Measurements from ENCODE around the gene GABARAP. TPM values are rescaled to one million over a fixed set of nuclear protein-coding genes. Genes with fewer than 3 reads are reported as not detected.

The GABARAP gene
- total RNA-seq, 3 donors from 2014 or later (not counting 1 experiment from before 2014, with no cell fraction given): 256 to 277 (median 276) TPM

DNA sequence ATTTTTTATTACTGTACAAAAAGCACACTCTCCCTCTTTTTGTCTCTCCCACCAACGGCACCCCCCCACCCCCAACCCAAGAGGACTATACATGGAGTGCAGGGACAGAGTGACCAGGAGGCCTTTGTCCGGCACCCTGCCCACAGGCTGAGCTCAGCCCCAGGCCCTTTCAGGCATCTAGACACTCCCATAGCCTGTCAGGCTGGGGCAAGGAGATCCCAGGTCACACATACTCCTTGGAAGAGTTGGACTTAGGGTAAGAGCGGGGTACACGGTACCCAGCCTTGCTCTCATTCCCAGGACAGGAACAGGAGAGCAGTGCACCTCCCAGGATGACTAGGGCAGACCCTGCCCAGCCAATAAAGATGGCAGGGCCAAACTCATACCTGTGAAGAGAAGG, 17.9 kb upstream of the GABARAP start:
- Mint-ChIP-seq H3K9me3 (no peaks in the 10 kb centered on the region), H3K4me3 (peak overlapping the region; percentile 47)

DNA sequence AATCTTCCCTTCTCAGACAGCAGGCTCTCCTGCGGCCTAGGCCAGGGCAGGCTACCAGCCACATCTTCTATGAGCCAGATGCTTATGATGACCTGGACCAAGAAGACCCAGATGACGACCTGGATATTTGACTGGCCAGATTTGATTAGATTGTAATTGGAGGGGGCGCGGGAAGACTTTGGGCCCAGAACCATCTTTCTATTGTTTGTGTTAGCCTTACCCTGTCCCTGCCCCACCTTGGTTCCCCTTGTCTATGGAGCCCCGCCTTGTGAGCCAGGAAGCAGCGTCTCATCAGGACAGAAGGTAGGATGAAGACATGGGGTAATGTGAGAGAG, 17.3 kb upstream of the GABARAP start:
- no peaks in the 10 kb centered on the region for H3K9me3 ChIP-seq (ENCODE audit: control insufficient read depth, insufficient read depth, low read length)
- TF ChIP-seq, protein P1, sequence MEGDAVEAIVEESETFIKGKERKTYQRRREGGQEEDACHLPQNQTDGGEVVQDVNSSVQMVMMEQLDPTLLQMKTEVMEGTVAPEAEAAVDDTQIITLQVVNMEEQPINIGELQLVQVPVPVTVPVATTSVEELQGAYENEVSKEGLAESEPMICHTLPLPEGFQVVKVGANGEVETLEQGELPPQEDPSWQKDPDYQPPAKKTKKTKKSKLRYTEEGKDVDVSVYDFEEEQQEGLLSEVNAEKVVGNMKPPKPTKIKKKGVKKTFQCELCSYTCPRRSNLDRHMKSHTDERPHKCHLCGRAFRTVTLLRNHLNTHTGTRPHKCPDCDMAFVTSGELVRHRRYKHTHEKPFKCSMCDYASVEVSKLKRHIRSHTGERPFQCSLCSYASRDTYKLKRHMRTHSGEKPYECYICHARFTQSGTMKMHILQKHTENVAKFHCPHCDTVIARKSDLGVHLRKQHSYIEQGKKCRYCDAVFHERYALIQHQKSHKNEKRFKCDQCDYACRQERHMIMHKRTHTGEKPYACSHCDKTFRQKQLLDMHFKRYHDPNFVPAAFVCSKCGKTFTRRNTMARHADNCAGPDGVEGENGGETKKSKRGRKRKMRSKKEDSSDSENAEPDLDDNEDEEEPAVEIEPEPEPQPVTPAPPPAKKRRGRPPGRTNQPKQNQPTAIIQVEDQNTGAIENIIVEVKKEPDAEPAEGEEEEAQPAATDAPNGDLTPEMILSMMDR (IDR thresholded peaks at IDR 0.05): no peak
- 100% methylated on average over 4 of the region's 6 CpGs for whole genome bisulfite sequencing (ENCODE audit: insufficient coverage)
- H3K27ac ChIP-seq (ENCODE audit: low read length): no peak overlapping the region
- Mint-ChIP-seq H3K4me3 (no peak overlapping the region), H3K9me3 (no peaks in the 10 kb centered on the region), H3K4me1 (peaks cover 17 to 22% of the 10 kb centered on the region in 2 donors), H3K27me3 (ENCODE audit: low read depth in 2 of 2) (peaks cover 14 to 16% of the 10 kb centered on the region in 2 donors), H3K27ac (no peak overlapping the region), H3K36me3 (peaks cover 12% of the 10 kb centered on the region)
- no peak for DNase-seq
- H3K36me3 ChIP-seq (ENCODE audit: control insufficient read depth, insufficient read depth, low read length): peaks cover 33% of the 10 kb centered on the region
- peaks cover 34% of the 10 kb centered on the region for H3K4me1 ChIP-seq (ENCODE audit: control insufficient read depth, insufficient read depth, low read length)
- intact Hi-C loops (cut with micrococcal nuclease): no loop called here
- no peak overlapping the region for H3K4me3 ChIP-seq (ENCODE audit: low read length)
- H3K27me3 ChIP-seq (ENCODE audit: control insufficient read depth, insufficient read depth, low read length): peaks cover 22% of the 10 kb centered on the region
- no peak for ATAC-seq

More for the DNA sequence above, 17.9 kb upstream of the GABARAP start:
- DNase-seq (peak in 1 of 2 donors; percentile 9), ATAC-seq (no peak)
- peaks cover 22% of the 10 kb centered on the region for H3K27me3 ChIP-seq (ENCODE audit: control insufficient read depth, insufficient read depth, low read length)
- no peaks in the 10 kb centered on the region for H3K9me3 ChIP-seq (ENCODE audit: control insufficient read depth, insufficient read depth, low read length)
- H3K4me3 ChIP-seq (ENCODE audit: low read length): no peak overlapping the region
- no peak overlapping the region for H3K27ac ChIP-seq (ENCODE audit: low read length)
- no peak overlapping the region for H3K27ac Mint-ChIP-seq
- peaks cover 14 to 16% of the 10 kb centered on the region in 2 donors for H3K27me3 Mint-ChIP-seq (ENCODE audit: low read depth in 2 of 2)
- WGBS (ENCODE audit: insufficient coverage): 93% methylated on average over 4 of the region's 4 CpGs
- peaks cover 12% of the 10 kb centered on the region for H3K36me3 Mint-ChIP-seq
- TF ChIP-seq, protein P1 (IDR thresholded peaks at IDR 0.05): no peak
- H3K36me3 ChIP-seq (ENCODE audit: control insufficient read depth, insufficient read depth, low read length): peaks cover 28% of the 10 kb centered on the region
- intact Hi-C loops (cut with micrococcal nuclease): no loop called here
- peaks cover 17% of the 10 kb centered on the region in 2 donors for H3K4me1 Mint-ChIP-seq
- H3K4me1 ChIP-seq (ENCODE audit: control insufficient read depth, insufficient read depth, low read length): peaks cover 34% of the 10 kb centered on the region

DNA sequence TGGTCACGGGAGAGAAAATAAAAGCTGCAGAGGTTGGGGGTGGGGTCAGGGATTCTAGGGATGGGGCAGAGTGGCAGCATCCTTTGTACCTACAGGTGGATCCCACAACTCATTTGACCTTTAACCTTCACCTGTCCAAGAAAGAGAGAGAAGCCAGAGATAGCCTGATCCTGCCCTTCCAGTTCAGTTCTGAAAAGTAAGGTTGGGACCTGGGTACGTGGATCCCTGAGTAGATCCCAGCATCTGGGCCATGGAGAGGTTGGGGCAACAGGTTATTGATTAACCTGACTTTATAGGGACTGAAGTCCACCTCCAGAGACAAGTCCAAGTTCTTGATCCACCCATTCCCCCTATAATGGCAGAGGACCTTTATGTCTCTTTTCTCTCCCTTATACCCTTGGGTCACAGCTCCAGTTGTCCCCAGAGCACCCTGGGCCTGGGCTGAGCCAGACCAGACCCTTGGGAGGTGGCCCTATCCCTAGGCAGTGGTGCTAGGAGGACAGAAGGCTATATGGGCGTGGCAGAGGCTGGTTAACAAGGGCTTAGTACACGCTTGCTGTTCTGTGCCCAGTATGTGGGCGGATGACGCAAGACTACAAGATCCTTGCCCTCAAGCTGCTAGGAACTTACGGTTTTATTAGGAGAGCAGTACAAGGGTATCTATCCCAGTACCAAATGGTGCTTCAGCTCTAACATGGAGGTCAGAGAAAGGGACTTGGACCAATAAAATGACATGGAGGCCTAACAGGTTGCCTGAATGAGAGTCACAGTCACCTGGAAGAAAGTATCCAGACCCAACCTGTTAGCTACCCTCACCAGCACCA, 16.7 kb upstream of the GABARAP start:
- peaks cover 22% of the 10 kb centered on the region for H3K27me3 ChIP-seq (ENCODE audit: control insufficient read depth, insufficient read depth, low read length)
- DNase-seq: peak in 1 of 2 donors; percentile 6
- no peak overlapping the region for H3K27ac ChIP-seq (ENCODE audit: low read length)
- peaks cover 34% of the 10 kb centered on the region for H3K36me3 ChIP-seq (ENCODE audit: control insufficient read depth, insufficient read depth, low read length)
- intact Hi-C loops (cut with micrococcal nuclease): no loop called here
- 94% methylated on average over 6 of the region's 7 CpGs for WGBS (ENCODE audit: insufficient coverage)
- TF ChIP-seq, protein P1 (IDR thresholded peaks at IDR 0.05): no peak
- no peak for ATAC-seq
- Mint-ChIP-seq H3K27ac (no peak overlapping the region), H3K27me3 (ENCODE audit: low read depth in 2 of 2) (peaks cover 12% of the 10 kb centered on the region in 2 donors), H3K4me1 (peaks cover 14 to 19% of the 10 kb centered on the region in 2 donors), H3K4me3 (no peak overlapping the region), H3K9me3 (no peaks in the 10 kb centered on the region), H3K36me3 (peaks cover 12% of the 10 kb centered on the region)
- no peak overlapping the region for H3K4me3 ChIP-seq (ENCODE audit: low read length)
- H3K9me3 ChIP-seq (ENCODE audit: control insufficient read depth, insufficient read depth, low read length): no peaks in the 10 kb centered on the region
- peaks cover 34% of the 10 kb centered on the region for H3K4me1 ChIP-seq (ENCODE audit: control insufficient read depth, insufficient read depth, low read length)
